NCI-H2107 (cell line): ENCODE data around the gene GOLGA3.

Experiments
- DNase-seq: peaks from one replicate; lab custom pipeline; 2025; lab: John Stamatoyannopoulos, UW

The GOLGA3 gene

DNA sequence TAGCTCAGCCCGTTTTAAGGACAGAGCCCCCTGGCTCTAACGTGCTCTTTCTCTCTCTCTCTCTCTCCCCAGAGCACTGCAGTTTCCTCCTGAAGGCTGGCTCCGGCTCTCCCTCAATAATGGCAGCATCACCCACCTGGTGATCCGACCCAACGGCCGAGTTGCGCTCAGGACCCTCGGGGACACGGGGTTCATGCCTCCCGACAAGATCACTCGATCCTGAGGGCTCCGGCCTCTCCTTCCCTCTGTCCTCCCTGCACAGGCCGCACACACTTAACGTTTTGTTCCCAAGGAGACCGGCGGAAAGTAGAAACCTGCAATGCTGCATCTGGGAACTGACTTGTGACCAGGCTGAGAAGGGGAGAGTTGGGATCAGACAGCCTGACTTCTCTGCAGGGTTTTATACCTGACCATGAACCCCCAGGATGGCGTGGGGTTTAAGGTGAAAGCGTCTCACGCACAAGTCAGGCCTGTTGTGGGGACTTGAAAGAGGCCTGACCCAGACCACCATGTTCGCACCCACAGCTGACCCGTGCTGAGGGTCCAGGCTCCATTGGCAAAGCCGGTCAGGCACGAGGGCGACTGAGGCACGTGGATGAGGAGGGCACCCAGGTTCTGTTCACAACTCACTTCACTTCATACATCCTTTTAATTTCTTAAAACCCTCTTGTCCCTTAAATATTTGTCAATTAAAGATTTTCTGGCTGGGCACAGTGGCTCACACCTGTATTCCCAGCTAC is 107.9 kb downstream of the GOLGA3 start:
- DNase-seq: no peak

DNA sequence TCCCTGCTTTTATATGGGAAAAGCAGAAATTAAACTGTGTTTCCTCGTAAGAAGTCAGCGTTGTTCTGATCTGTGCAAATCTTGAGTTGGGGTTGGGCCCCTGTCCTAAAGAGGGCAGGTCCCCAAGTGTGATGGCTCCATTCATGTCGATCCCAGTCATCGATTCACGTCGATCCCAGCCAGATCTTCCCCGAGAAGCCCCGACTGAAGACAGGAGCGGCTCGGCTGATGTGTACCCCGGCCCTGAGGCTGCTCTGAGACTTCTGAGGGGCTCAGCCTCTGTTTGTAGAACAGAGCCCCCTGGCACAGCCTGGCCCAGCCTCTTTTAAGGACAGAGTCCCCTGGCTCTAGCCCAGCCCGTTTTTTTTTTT is 108.7 kb downstream of the GOLGA3 start:
- no peak for DNase-seq

- no peak for DNase-seq
Measured at GRCh38 chr12:132719141-132719953, 109.3 kb downstream of the GOLGA3 start.
